ENCODE data around the gene CCT6A.
"Not testable (repeated sequence)": the region's sequence is repeated elsewhere in the genome, so short reads cannot be mapped to it uniquely, and the experiment has no call there.

- not testable (repeated sequence) for TF ChIP-seq MAX (IDR thresholded peaks at IDR 0.05); CTCF (IDR thresholded peaks at IDR 0.05); POLR2A (IDR thresholded peaks at IDR 0.05; ENCODE audit: low read length); MYC (IDR thresholded peaks at IDR 0.05; ENCODE audit: borderline replicate concordance, low read length); POLR2AphosphoS2 (conservative IDR thresholded peaks at IDR 0.05; ENCODE audit: low read length); KDM5A (IDR thresholded peaks at IDR 0.05); USF2 (IDR thresholded peaks at IDR 0.05); RFX5 (IDR thresholded peaks at IDR 0.05); REST (IDR thresholded peaks at IDR 0.05); EP300 (IDR thresholded peaks at IDR 0.05); NPAS2 (CRISPR knock-in tag; IDR thresholded peaks at IDR 0.05; ENCODE audit: borderline replicate concordance); ESRRA (IDR thresholded peaks at IDR 0.05; ENCODE audit: borderline replicate concordance, low read length); PHF8 (IDR thresholded peaks at IDR 0.05; ENCODE audit: borderline replicate concordance, low read depth)
Measured at GRCh38 chr7:56104138-56104537, 52.6 kb downstream of the CCT6A start.
